GM23338 (cell line): ENCODE measurements around the gene B4GALNT2.

Source experiments
- EZH2 ChIP-seq: fragments of 200-600 bp; sonication (generic); IDR thresholded peaks from one replicate; pipeline ENCODE4 v1.8.0; 2017; ENCODE audit warnings: antibody characterized with exemption, mild to moderate bottlenecking, low read depth; ENCODE audit not compliant: unreplicated experiment
- TF ChIP-seq, protein P1 (sequence below), 2 experiments: fragments of 200-600 bp in 1 of 2; sonication (generic) in 1 of 2; conservative IDR thresholded peaks; 2 replicates each; pipeline versions ENCODE4 v1.5.1 to v1.6.1; 2016 to 2017; ENCODE audit warnings: antibody characterized with exemption in 2 of 2, low read depth in 2 of 2, mild to moderate bottlenecking in 2 of 2, moderate library complexity in 1 of 2
- TF ChIP-seq, protein P2 (sequence below): IDR thresholded peaks from one replicate; pipeline ENCODE4 v1.6.1; 2018; ENCODE audit warnings: antibody characterized with exemption; ENCODE audit not compliant: unreplicated experiment

DNA sequence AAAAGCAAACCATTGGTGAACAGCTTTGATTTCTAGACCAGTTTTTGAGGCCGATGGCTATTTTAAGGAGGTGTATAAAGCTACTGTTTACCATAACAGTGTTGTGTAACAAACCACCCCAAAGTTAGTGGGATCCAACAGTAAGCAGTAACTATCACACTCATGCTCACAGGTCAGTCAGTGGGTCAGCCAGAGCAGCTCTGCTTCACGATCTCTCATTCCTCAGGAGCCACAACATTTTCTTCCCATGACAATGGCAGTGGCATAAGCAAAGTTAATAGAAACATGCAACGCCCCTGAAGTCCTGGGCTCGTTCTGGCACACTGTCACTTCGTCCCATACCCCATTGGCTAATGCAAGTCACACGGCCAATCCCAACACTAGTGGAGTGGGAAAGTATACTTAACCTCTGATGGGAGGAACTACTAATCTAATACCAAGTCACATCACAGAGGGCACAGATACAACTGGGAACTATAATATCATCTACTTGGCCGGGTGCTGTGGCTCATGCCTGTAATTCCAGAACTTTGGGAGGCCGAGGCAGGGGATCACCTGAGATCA, 28.0 kb upstream of the B4GALNT2 start:
- no peak for TF ChIP-seq EZH2
- TF ChIP-seq, protein P1, sequence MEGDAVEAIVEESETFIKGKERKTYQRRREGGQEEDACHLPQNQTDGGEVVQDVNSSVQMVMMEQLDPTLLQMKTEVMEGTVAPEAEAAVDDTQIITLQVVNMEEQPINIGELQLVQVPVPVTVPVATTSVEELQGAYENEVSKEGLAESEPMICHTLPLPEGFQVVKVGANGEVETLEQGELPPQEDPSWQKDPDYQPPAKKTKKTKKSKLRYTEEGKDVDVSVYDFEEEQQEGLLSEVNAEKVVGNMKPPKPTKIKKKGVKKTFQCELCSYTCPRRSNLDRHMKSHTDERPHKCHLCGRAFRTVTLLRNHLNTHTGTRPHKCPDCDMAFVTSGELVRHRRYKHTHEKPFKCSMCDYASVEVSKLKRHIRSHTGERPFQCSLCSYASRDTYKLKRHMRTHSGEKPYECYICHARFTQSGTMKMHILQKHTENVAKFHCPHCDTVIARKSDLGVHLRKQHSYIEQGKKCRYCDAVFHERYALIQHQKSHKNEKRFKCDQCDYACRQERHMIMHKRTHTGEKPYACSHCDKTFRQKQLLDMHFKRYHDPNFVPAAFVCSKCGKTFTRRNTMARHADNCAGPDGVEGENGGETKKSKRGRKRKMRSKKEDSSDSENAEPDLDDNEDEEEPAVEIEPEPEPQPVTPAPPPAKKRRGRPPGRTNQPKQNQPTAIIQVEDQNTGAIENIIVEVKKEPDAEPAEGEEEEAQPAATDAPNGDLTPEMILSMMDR (conservative IDR thresholded peaks at IDR 0.05; ENCODE audit: low read depth in 2 of 2), result no peak
- TF ChIP-seq, protein P2, sequence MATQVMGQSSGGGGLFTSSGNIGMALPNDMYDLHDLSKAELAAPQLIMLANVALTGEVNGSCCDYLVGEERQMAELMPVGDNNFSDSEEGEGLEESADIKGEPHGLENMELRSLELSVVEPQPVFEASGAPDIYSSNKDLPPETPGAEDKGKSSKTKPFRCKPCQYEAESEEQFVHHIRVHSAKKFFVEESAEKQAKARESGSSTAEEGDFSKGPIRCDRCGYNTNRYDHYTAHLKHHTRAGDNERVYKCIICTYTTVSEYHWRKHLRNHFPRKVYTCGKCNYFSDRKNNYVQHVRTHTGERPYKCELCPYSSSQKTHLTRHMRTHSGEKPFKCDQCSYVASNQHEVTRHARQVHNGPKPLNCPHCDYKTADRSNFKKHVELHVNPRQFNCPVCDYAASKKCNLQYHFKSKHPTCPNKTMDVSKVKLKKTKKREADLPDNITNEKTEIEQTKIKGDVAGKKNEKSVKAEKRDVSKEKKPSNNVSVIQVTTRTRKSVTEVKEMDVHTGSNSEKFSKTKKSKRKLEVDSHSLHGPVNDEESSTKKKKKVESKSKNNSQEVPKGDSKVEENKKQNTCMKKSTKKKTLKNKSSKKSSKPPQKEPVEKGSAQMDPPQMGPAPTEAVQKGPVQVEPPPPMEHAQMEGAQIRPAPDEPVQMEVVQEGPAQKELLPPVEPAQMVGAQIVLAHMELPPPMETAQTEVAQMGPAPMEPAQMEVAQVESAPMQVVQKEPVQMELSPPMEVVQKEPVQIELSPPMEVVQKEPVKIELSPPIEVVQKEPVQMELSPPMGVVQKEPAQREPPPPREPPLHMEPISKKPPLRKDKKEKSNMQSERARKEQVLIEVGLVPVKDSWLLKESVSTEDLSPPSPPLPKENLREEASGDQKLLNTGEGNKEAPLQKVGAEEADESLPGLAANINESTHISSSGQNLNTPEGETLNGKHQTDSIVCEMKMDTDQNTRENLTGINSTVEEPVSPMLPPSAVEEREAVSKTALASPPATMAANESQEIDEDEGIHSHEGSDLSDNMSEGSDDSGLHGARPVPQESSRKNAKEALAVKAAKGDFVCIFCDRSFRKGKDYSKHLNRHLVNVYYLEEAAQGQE, result no peak
